ENCODE results near the gene ATP5ME. TPM values are rescaled to one million over a fixed set of nuclear protein-coding genes. Genes with fewer than 3 reads are reported as not detected.

Gene ATP5ME
- total and polyA plus RNA-seq, 2 of the 13 experiments (the other 11 are each of a cell fraction or from before 2014, with no cell fraction given): 305 to 753 TPM

- TF ChIP-seq MAFK (conservative IDR thresholded peaks at IDR 0.05 in 1 of 2, IDR thresholded peaks at IDR 0.05 in 1 of 2; ENCODE audit: low read length in 2 of 2): 0 out of 4 replicates have a peak, but pooled peaks of 1 of the 2 experiments have one; percentile 2
- peak; percentile 51 for TF ChIP-seq SP2 (CRISPR knock-in tag; IDR thresholded peaks at IDR 0.05)
- TF ChIP-seq ZBTB49 (CRISPR knock-in tag; IDR thresholded peaks at IDR 0.05; ENCODE audit: borderline replicate concordance): no peak
- no peak for TF ChIP-seq ZBED4 (CRISPR knock-in tag; IDR thresholded peaks at IDR 0.05; ENCODE audit: borderline replicate concordance)
- TF ChIP-seq IRF1 (CRISPR knock-in tag; IDR thresholded peaks at IDR 0.05; ENCODE audit: low read depth): no peak
- TF ChIP-seq MED13 (CRISPR knock-in tag; IDR thresholded peaks at IDR 0.05): no peak
- TF ChIP-seq ZNF615 (CRISPR knock-in tag; IDR thresholded peaks at IDR 0.05; ENCODE audit: borderline replicate concordance): no peak
- peak; percentile 92 for TF ChIP-seq SIN3B (IDR thresholded peaks at IDR 0.05; ENCODE audit: low read length)
- TF ChIP-seq KMT2B (CRISPR knock-in tag; IDR thresholded peaks at IDR 0.05): peak; percentile 57; the same call in 1 of the 2 replicates
- peak; percentile 83 for TF ChIP-seq ZNF407 (CRISPR knock-in tag; IDR thresholded peaks at IDR 0.05; ENCODE audit: not compliant biosample characterization)
- TF ChIP-seq DPF2 (CRISPR knock-in tag; IDR thresholded peaks at IDR 0.05; ENCODE audit: borderline replicate concordance, low read depth): no peak
- TF ChIP-seq ZMYM3 (CRISPR knock-in tag; IDR thresholded peaks at IDR 0.05): 0 out of 2 replicates have a peak, but pooled peaks have one; percentile 4
Observed at GRCh38 chr4:674172-675035, at the start of gene ATP5ME, which contains the start of gene MYL5 (continued).

Measured in HepG2 (cell line).